Measurements from ENCODE around the gene ELAPOR2. TPM values are rescaled to one million over a fixed set of nuclear protein-coding genes. Genes with fewer than 3 reads are reported as not detected.
"Not testable (repeated sequence)": the region's sequence is repeated elsewhere in the genome, so short reads cannot be mapped to it uniquely, and the experiment has no call there.

Gene ELAPOR2
- total RNA-seq, 2 donors from 2014 or later = 6.0 to 15.5 TPM

GRCh38 chr7:87105401-87105800 lies 45.9 kb upstream of the ELAPOR2 start:
- Histone ChIP-seq H3K27me3 (no peaks in the 10 kb centered on the region), H3K4me3 (no peak overlapping the region), H3K4me1 (no peaks in the 10 kb centered on the region), H3K27ac (no peak overlapping the region), H3K36me3 (replicated peaks in 1 of 2; ENCODE audit: insufficient read depth in 1 of 2, low read depth in 2 of 2) (no peaks in the 10 kb centered on the region), H3K9me3 (no peaks in the 10 kb centered on the region)
- WGBS, 2 donors = 56 to 67% methylated on average over 1 of the region's 1 CpG
- ATAC-seq (no peak), DNase-seq (no peak)
- intact Hi-C loops (cut with DNase I) = no loop called here
- TF ChIP-seq POLR2A (IDR thresholded peaks at IDR 0.05) (no peak), CTCF (IDR thresholded peaks at IDR 0.05) (no peak)

DNA sequence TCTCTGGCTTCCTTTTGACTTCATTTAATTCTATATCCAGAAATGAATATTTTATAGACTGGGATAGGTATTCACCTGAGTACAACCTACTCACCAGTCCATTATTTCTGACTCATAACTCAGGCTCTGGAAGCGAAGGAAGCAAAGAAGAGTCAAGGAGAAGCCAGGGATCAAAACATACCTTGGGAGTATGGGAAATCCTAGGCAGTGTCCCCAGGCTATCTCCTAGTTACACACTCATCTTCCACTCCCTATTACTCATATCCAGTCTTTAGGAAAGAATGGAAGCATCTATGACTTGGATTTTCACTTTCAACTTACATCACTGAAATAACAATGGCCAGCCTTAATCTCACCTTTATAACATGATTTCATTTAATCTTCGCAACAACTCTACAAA lies 40.9 kb upstream of the ELAPOR2 start:
- no peak overlapping the region for H3K4me3 ChIP-seq
- H3K4me1 ChIP-seq = no peaks in the 10 kb centered on the region
- DNase-seq = no peak
- H3K9me3 ChIP-seq = no peaks in the 10 kb centered on the region
- H3K27ac ChIP-seq = no peak overlapping the region
- no peaks in the 10 kb centered on the region for H3K27me3 ChIP-seq
- TF ChIP-seq CTCF (IDR thresholded peaks at IDR 0.05) (no peak), POLR2A (IDR thresholded peaks at IDR 0.05) (no peak)
- H3K36me3 ChIP-seq (replicated peaks in 1 of 2; ENCODE audit: insufficient read depth in 1 of 2, low read depth in 2 of 2) = no peaks in the 10 kb centered on the region
- intact Hi-C loops (cut with DNase I) = no loop called here
- WGBS, 2 donors = 81 to 84% methylated on average over 2 of the region's 2 CpGs
- ATAC-seq = no peak

GRCh38 chr7:87097375-87097774 lies 37.9 kb upstream of the ELAPOR2 start:
- intact Hi-C loops (cut with DNase I); DNase-seq; H3K9me3 ChIP-seq; H3K27ac ChIP-seq; H3K27me3 ChIP-seq; H3K36me3 ChIP-seq (replicated peaks in 1 of 2; ENCODE audit: insufficient read depth in 1 of 2, low read depth in 2 of 2); ATAC-seq; H3K4me1 ChIP-seq; H3K4me3 ChIP-seq: not testable (repeated sequence)
- WGBS, 2 donors = 83 to 100% methylated on average over 1 to 2 of the region's 2 CpGs

DNA sequence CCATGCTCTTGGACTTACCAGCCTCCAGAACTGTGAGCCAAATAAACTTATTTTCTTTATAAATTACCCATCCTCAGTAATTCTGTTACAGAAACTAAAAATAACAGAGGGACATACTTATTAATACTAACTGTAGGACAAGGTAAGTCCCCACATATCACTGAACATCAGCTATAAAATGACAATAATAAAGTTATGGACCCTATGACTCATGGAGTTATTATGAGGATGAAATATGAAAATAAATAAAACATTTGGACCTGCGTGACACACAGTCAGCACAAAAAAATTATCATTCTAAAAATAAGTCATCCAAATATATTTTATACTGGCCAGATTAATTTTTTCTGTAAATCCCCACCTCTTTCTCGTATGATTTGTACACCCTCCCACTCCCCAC lies 34.9 kb upstream of the ELAPOR2 start:
- WGBS, 2 donors = 62 to 71% methylated on average over 2 of the region's 2 CpGs
- Histone ChIP-seq H3K27ac (no peak overlapping the region), H3K27me3 (no peaks in the 10 kb centered on the region), H3K4me1 (no peaks in the 10 kb centered on the region), H3K4me3 (no peak overlapping the region), H3K36me3 (replicated peaks in 1 of 2; ENCODE audit: insufficient read depth in 1 of 2, low read depth in 2 of 2) (no peaks in the 10 kb centered on the region), H3K9me3 (no peaks in the 10 kb centered on the region)
- DNase-seq = no peak
- intact Hi-C loops (cut with DNase I) = no loop called here
- ATAC-seq = no peak
- no peak for TF ChIP-seq CTCF (IDR thresholded peaks at IDR 0.05)
- TF ChIP-seq POLR2A (IDR thresholded peaks at IDR 0.05) = no peak

DNA sequence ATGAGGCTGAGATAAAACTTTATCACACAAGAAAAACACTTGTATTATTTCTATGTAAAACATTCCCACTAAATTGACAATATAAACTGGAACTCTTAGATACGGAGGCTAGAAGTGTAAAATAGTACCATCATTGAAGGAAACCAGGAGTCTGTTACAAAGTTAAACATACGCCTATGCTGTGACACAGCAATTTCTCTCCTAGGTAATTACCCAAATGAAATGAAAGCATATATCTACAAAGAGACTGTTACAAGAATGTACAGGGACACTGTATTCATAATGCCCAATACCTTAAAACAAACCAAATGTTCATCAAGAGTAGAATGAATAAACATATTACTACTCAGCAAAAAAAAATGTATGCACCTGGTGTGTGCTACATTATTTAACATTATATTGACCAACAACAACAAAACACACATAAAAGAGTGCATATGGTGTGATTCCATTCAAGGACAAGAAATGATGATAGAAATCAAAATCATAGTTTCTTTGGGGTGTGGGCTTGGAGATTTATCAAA lies 33.2 kb upstream of the ELAPOR2 start:
- H3K4me1 ChIP-seq = no peaks in the 10 kb centered on the region
- H3K27ac ChIP-seq = no peak overlapping the region
- intact Hi-C loops (cut with DNase I) = no loop called here
- H3K27me3 ChIP-seq = no peaks in the 10 kb centered on the region
- H3K9me3 ChIP-seq = no peaks in the 10 kb centered on the region
- no peak for DNase-seq
- no peaks in the 10 kb centered on the region for H3K36me3 ChIP-seq (replicated peaks in 1 of 2; ENCODE audit: insufficient read depth in 1 of 2, low read depth in 2 of 2)
- 71 to 74% methylated on average over 2 of the region's 2 CpGs for WGBS, 2 donors
- TF ChIP-seq POLR2A (IDR thresholded peaks at IDR 0.05) (no peak), CTCF (IDR thresholded peaks at IDR 0.05) (no peak)
- ATAC-seq = no peak
- no peak overlapping the region for H3K4me3 ChIP-seq
